GM12874 (cell line): ENCODE results near the gene MADD.

Experiments used
- CTCF ChIP-seq: IDR thresholded peaks from 2 replicates; pipeline ENCODE4 v1.5.1; 2011; ENCODE audit warnings: low read depth, mild to moderate bottlenecking, control low read depth, low read length, moderate library complexity; ENCODE audit not compliant: insufficient read depth

Gene MADD

DNA sequence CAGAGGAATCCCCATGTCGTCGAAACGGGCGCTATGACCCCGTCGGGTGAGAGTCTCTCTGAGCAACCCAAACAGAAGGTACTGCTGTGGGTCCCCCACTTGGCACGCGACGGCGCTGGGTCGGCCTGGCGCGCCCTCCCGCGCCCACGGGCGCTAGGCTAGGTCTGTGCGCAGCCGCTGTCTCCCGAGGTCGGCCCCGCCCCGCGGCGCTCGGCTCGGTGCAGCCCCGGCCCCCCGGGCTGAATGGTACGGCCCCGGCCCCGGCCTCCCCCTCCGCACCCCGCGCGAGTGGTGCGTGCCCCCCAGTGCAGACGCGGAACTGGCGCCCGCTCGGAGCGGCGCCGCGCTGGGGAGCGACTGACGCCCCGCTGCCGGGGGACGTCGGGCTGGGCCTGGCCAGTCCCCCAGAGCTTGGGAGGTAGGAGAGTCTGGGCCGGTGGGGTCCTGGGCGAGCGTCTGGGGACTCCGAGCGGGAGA, at the start of gene MADD:
MADD (plus strand) TSS at position 305 of the 477 bp plus-strand sequence.
- TF ChIP-seq CTCF, result no peak

DNA sequence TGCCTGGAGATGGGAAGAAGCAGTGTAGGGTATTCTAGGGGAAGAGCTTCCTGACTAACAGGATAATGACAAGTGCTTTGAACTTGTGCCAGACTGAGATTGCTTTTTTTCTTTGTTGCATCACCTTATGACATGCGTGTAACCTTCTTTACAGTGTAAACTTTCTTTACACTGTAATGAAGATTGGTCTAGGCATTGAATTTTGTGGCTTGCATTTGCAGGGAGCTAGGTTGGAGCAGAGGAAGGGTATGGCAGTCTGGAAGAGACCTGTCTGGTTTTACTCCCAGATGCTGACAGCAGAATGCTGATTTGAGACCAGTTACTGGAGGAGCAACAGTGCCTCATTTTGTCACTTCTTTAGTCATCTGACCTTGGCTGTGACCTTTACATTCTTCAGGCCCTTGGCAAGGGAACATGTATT, 49.5 kb upstream of the MADD start:
- no peak for TF ChIP-seq CTCF

- TF ChIP-seq CTCF, result no peak
These were observed 47.2 kb upstream of the MADD start for GRCh38 chr11:47222696-47223095.

GRCh38 chr11:47225552-47226400, 44.2 kb upstream of the MADD start:
- TF ChIP-seq CTCF, result no peak

GRCh38 chr11:47229161-47229560, 40.8 kb upstream of the MADD start:
- no peak for TF ChIP-seq CTCF

- no peak for TF ChIP-seq CTCF
These were observed 36.9 kb upstream of the MADD start for GRCh38 chr11:47233051-47233450.

DNA sequence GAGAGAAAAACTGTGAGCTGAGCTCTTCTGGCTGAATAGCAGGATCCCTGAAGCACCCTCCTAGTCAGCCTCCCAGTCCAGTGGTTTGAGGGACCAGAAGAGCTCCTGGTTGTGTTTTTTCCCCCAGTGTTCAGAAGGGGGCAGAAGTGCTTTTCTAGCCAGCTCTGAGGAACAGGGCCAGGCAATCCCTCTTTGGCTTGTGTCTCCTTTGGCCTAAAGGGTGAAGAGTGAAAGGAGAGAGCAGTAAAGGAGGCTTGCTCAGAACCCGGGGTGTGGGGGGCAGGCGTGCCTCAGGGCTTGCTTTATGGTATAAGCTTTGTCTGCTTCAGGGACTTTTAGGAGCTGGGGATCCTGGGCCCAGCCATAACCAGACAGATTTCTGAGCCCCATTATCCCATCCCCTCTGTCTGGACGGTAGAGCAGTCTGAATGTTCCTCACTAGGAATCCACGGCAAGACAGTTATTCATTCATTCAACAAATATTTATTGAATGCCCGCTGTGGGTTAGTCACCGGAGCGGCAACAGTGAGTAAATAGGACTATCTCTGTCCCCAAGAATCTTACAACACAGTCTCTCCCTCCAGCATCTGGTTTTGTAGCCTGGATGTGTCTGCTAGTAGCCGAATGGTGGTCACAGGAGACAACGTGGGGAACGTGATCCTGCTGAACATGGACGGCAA, 35.8 kb upstream of the MADD start:
- TF ChIP-seq CTCF, result no peak
